ENCODE results near the gene WASF2.

Gene WASF2

DNA sequence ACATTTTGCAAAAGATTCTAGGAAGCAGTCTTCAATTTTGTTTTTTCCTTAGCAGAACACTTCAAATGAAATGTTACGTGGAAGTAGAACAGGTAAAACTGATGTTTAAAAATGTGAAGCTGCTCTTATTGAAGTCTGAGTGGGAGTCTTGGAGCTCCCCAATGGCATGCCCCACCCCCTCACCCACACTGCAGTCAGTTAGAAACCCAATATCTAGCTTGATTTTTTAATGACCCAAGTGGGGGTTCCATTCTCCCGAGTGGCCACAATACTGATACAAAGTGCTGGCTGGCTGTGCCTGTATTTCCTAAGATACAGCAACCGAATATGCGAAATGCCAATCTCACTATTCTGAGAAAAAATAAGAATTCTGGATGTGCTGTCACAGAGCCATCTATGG lies 66.3 kb downstream of the WASF2 start:
- Histone ChIP-seq H3K9me3 (no peaks in the 10 kb centered on the region), H3K27ac (peak overlapping the region; percentile 20), H3K4me3 (ENCODE audit: low read depth in 1 of 2, low read length in 1 of 2) (no peak overlapping the region), H3K36me3 (peaks cover 52% of the 10 kb centered on the region), H3K27me3 (no peaks in the 10 kb centered on the region), H3K4me1 (ENCODE audit: control insufficient read depth in 1 of 2, insufficient read depth in 1 of 2, low read depth in 1 of 2, low read length in 1 of 2) (peaks cover 16 to 24% of the 10 kb centered on the region in 2 experiments)
- TF ChIP-seq, protein P1, sequence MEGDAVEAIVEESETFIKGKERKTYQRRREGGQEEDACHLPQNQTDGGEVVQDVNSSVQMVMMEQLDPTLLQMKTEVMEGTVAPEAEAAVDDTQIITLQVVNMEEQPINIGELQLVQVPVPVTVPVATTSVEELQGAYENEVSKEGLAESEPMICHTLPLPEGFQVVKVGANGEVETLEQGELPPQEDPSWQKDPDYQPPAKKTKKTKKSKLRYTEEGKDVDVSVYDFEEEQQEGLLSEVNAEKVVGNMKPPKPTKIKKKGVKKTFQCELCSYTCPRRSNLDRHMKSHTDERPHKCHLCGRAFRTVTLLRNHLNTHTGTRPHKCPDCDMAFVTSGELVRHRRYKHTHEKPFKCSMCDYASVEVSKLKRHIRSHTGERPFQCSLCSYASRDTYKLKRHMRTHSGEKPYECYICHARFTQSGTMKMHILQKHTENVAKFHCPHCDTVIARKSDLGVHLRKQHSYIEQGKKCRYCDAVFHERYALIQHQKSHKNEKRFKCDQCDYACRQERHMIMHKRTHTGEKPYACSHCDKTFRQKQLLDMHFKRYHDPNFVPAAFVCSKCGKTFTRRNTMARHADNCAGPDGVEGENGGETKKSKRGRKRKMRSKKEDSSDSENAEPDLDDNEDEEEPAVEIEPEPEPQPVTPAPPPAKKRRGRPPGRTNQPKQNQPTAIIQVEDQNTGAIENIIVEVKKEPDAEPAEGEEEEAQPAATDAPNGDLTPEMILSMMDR (IDR thresholded peaks at IDR 0.05), result no peak

DNA sequence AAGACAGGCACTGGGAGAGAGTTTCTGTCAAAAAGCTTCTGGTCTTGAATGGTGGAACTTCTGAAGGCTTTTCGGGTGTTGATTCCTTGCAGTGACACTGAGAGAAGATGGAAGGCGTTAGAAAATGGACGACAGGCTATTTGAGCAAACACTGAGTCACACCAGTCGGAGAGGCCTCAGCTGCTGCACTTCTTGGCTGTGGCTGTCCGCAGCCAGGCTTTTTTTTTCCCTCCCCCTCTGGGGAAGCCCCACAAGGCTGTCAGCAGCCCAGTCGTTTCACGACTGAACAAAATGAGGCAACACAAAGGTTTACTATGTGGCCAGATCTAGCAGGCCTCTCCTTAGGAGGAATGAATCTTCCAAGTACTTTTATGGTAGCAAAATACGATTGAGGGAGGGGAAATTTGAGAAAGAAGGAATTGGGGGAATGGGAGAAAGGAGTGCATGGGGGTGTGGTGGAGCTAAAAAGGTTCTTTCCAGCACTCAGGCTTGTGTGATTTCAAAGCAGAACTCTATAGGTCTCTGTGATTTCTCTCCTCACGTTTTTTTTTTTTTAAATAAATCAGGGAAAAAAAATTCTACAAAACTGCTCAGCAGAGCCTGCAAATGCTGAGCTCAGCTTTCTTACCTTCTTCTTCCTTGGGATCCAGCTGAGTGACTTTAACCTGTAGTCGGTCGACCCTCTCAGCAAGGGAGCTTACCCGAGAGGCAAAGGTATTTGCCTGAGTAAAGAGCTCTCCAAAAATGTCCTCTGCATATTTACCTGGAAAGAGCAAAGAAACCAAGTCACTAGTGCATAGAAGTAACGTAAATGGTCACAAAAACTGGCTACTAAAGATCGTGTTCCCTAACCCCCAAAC lies 71.4 kb downstream of the WASF2 start:
- Histone ChIP-seq H3K4me1 (ENCODE audit: control insufficient read depth in 1 of 2, insufficient read depth in 1 of 2, low read depth in 1 of 2, low read length in 1 of 2) (peaks cover 0 to 5% of the 10 kb centered on the region in 2 experiments), H3K36me3 (peaks cover 60% of the 10 kb centered on the region), H3K4me3 (ENCODE audit: low read depth in 1 of 2, low read length in 1 of 2) (no peak overlapping the region), H3K27ac (no peak overlapping the region), H3K9me3 (no peaks in the 10 kb centered on the region), H3K27me3 (no peaks in the 10 kb centered on the region)
- TF ChIP-seq, protein P1 (IDR thresholded peaks at IDR 0.05), result no peak

DNA sequence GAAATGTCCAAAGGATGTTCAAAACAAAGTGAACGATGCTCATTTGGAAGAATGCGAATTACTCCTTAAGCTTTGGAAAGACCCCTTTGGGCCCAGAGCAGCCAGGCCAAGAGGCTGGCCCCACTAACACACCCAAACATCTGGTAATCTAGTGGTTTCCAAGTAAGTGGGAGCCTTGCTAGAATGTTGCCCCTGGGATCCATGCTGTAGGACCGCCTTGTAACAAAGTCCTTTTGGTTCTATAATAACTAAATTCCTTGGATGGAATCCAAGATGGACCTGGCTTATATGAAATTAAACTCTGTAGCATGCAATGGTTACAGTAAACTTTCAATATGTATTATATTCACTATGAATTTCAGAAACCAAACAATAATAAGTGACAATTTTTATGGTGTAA lies 72.3 kb downstream of the WASF2 start:
- H3K27ac ChIP-seq, result no peak overlapping the region
- H3K9me3 ChIP-seq, result no peaks in the 10 kb centered on the region
- H3K27me3 ChIP-seq, result no peaks in the 10 kb centered on the region
- peaks cover 68% of the 10 kb centered on the region for H3K36me3 ChIP-seq
- H3K4me1 ChIP-seq (ENCODE audit: control insufficient read depth in 1 of 2, insufficient read depth in 1 of 2, low read depth in 1 of 2, low read length in 1 of 2), result peaks cover 0 to 5% of the 10 kb centered on the region in 2 experiments
- TF ChIP-seq, protein P1 (IDR thresholded peaks at IDR 0.05), result no peak
- H3K4me3 ChIP-seq (ENCODE audit: low read depth in 1 of 2, low read length in 1 of 2), result no peak overlapping the region

DNA sequence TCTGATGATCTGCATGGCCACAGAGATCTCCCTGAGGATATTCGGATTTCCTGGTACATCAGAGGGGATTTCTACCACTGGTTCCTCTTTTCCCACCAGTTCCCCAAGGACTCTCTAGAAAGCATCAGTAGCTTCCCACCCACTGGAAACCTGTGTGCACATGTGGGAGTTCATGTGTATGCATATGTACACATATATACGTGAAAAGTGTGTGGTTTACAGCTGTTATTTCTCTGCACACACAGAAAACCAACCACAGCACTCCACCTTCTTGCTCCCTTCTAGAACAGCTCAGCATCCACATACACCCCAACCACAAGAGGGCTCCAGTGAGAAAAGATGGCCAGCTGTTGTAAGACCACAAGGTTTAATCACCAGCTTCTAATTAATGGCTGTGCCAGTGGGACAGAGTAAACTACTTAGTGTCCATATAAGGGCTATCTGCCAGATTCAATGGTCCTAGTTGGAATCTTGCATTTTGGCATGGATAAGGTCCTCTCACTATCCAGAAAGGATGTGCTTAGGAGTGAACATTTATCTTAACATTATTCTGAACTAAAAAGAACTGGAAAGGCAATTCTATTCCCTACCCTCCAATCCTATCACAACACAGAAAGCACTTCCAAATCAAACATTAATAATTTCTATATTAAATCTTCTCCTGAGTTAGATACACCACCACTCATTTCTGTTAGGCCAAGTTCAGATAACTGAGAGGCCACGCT lies 73.4 kb downstream of the WASF2 start:
- peak overlapping the region; percentile 27 for H3K27ac ChIP-seq
- no peaks in the 10 kb centered on the region for H3K27me3 ChIP-seq
- peaks cover 80% of the 10 kb centered on the region for H3K36me3 ChIP-seq
- H3K4me1 ChIP-seq (ENCODE audit: control insufficient read depth in 1 of 2, insufficient read depth in 1 of 2, low read depth in 1 of 2, low read length in 1 of 2), result peaks cover 0 to 3% of the 10 kb centered on the region in 2 experiments
- TF ChIP-seq, protein P1 (IDR thresholded peaks at IDR 0.05), result peak; percentile 32
- H3K4me3 ChIP-seq (ENCODE audit: low read depth in 1 of 2, low read length in 1 of 2), result no peak overlapping the region
- no peaks in the 10 kb centered on the region for H3K9me3 ChIP-seq

DNA sequence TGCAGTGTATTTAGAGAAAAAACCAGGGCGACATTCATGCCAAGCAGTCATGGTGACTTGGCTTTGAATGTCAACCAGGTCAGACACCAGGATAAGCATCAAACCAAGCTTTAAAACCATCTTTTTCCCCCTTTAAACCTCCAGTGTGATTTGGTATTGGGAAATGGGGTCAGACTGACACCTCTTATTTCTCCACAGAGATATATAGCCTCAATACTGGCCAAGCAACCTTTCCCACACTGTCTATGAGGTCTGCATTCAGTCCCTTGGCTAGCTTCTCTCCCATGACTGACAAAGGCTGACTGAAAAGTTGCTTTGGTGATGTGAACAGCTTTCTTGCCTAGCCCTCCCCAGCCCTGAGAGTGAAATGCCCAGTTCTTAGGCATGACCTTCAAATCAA lies 75.9 kb downstream of the WASF2 start:
- Histone ChIP-seq H3K4me1 (ENCODE audit: control insufficient read depth in 1 of 2, insufficient read depth in 1 of 2, low read depth in 1 of 2, low read length in 1 of 2) (peaks cover 0 to 3% of the 10 kb centered on the region in 2 experiments), H3K4me3 (ENCODE audit: low read depth in 1 of 2, low read length in 1 of 2) (no peak overlapping the region), H3K27ac (no peak overlapping the region), H3K9me3 (no peaks in the 10 kb centered on the region), H3K27me3 (no peaks in the 10 kb centered on the region), H3K36me3 (peaks cover 100% of the 10 kb centered on the region)
- TF ChIP-seq, protein P1 (IDR thresholded peaks at IDR 0.05), result no peak
